ENCODE results near the gene UBE2G2.

UBE2G2 gene

GRCh38 chr21:44727321-44727720 is 74.3 kb downstream of the UBE2G2 start:
- no peaks in the 10 kb centered on the region for H3K36me3 ChIP-seq (ENCODE audit: control insufficient read depth in 4 of 4, insufficient read depth in 4 of 4, low read length in 3 of 4)
- CTCF ChIA-PET = no interaction called here
- H3K9me3 ChIP-seq (ENCODE audit: control extremely low read depth in 1 of 5, control insufficient read depth in 4 of 5, insufficient read depth in 2 of 5, low read depth in 1 of 5, low read length in 4 of 5) = peaks cover 0 to 17% (median 3%) of the 10 kb centered on the region in 5 experiments
- H3K4me1 ChIP-seq (ENCODE audit: control extremely low read depth in 1 of 4, control insufficient read depth in 4 of 4, insufficient read depth in 4 of 4, low read length in 3 of 4) = peaks cover 0 to 10% (median 4%) of the 10 kb centered on the region in 4 experiments
- no peak overlapping the region for H3K27ac ChIP-seq (ENCODE audit: insufficient read depth in 1 of 2, low read depth in 1 of 2, low read length in 2 of 2, poor library complexity in 1 of 2, severe bottlenecking in 2 of 2)
- H3K27me3 ChIP-seq (replicated peaks in 2 of 5; ENCODE audit: control insufficient read depth in 4 of 5, insufficient read depth in 5 of 5, low read length in 4 of 5) = peaks cover 4 to 87% (median 26%) of the 10 kb centered on the region in 5 experiments
- POLR2A ChIA-PET = no interaction called here
- no peak overlapping the region for H3K4me3 ChIP-seq (ENCODE audit: control insufficient read depth in 1 of 7, extremely low read depth in 1 of 7, insufficient read depth in 4 of 7, low read depth in 2 of 7, low read length in 6 of 7)
- WGBS (ENCODE audit: insufficient coverage) = 100% methylated on average over 6 of the region's 8 CpGs
- DNase-seq = no peak

DNA sequence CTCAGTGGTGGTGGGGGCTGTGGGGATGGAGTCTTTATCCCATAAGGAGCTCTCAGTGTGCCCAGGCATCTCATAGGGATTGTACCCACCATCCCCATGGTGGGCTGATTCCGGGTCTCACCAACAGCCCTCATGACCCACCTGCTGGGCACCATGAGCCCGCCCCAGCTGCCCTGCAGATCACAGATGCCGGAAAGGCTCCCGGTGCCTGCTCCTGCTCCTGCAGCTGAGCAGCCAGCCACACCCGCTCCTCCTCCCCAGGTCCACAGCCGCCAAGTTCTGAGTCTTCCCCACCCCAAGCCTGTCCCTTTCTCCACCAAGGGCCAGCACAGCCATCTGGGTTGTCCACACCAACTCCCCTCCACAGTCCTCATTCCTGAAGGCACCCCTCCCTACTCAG is 74.8 kb downstream of the UBE2G2 start:
- Histone ChIP-seq H3K4me1 (ENCODE audit: control extremely low read depth in 1 of 4, control insufficient read depth in 4 of 4, insufficient read depth in 4 of 4, low read length in 3 of 4) (peaks cover 0 to 10% (median 4%) of the 10 kb centered on the region in 4 experiments), H3K9me3 (ENCODE audit: control extremely low read depth in 1 of 5, control insufficient read depth in 4 of 5, insufficient read depth in 2 of 5, low read depth in 1 of 5, low read length in 4 of 5) (peaks cover 0 to 14% (median 0%) of the 10 kb centered on the region in 5 experiments), H3K27ac (ENCODE audit: insufficient read depth in 1 of 2, low read depth in 1 of 2, low read length in 2 of 2, poor library complexity in 1 of 2, severe bottlenecking in 2 of 2) (no peak overlapping the region), H3K4me3 (ENCODE audit: control insufficient read depth in 1 of 7, extremely low read depth in 1 of 7, insufficient read depth in 4 of 7, low read depth in 2 of 7, low read length in 6 of 7) (no peak overlapping the region), H3K36me3 (ENCODE audit: control insufficient read depth in 4 of 4, insufficient read depth in 4 of 4, low read length in 3 of 4) (no peaks in the 10 kb centered on the region), H3K27me3 (replicated peaks in 2 of 5; ENCODE audit: control insufficient read depth in 4 of 5, insufficient read depth in 5 of 5, low read length in 4 of 5) (peaks cover 4 to 85% (median 28%) of the 10 kb centered on the region in 5 experiments)
- WGBS (ENCODE audit: insufficient coverage) = 83% methylated on average over 6 of the region's 6 CpGs
- ChIA-PET POLR2A (no interaction called here), CTCF (no interaction called here)
- no peak for DNase-seq

DNA sequence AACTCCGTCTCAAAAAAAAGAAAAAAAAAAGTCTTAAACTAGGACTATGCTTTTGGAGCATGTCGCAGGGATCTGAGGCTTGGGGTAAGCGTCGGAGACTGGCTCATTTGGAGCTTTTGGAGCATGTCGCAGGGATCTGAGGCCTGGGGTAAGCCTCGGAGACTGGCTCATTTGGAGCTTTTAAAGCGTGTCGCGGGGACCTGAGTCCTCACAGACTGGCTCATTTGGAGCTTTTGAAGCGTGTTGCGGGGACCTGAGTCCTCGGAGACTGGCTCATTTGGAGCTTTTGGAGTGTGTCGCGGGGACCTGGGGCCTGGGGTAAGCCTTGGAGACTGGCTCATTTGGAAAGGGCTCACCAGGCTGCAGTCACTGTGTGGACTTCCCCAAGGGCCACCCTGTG is 76.7 kb downstream of the UBE2G2 start:
- Histone ChIP-seq H3K27me3 (replicated peaks in 2 of 5; ENCODE audit: control insufficient read depth in 4 of 5, insufficient read depth in 5 of 5, low read length in 4 of 5) (peaks cover 9 to 86% (median 35%) of the 10 kb centered on the region in 5 experiments), H3K36me3 (ENCODE audit: control insufficient read depth in 4 of 4, insufficient read depth in 4 of 4, low read length in 3 of 4) (no peaks in the 10 kb centered on the region), H3K4me3 (ENCODE audit: control insufficient read depth in 1 of 7, extremely low read depth in 1 of 7, insufficient read depth in 4 of 7, low read depth in 2 of 7, low read length in 6 of 7) (no peak overlapping the region), H3K4me1 (ENCODE audit: control extremely low read depth in 1 of 4, control insufficient read depth in 4 of 4, insufficient read depth in 4 of 4, low read length in 3 of 4) (peaks cover 0 to 10% (median 4%) of the 10 kb centered on the region in 4 experiments), H3K9me3 (ENCODE audit: control extremely low read depth in 1 of 5, control insufficient read depth in 4 of 5, insufficient read depth in 2 of 5, low read depth in 1 of 5, low read length in 4 of 5) (peaks cover 0 to 5% (median 0%) of the 10 kb centered on the region in 5 experiments), H3K27ac (ENCODE audit: insufficient read depth in 1 of 2, low read depth in 1 of 2, low read length in 2 of 2, poor library complexity in 1 of 2, severe bottlenecking in 2 of 2) (no peak overlapping the region)
- POLR2A ChIA-PET = no interaction called here
- WGBS (ENCODE audit: insufficient coverage) = 98% methylated on average over 14 of the region's 14 CpGs
- CTCF ChIA-PET = no interaction called here
- DNase-seq = no peak

DNA sequence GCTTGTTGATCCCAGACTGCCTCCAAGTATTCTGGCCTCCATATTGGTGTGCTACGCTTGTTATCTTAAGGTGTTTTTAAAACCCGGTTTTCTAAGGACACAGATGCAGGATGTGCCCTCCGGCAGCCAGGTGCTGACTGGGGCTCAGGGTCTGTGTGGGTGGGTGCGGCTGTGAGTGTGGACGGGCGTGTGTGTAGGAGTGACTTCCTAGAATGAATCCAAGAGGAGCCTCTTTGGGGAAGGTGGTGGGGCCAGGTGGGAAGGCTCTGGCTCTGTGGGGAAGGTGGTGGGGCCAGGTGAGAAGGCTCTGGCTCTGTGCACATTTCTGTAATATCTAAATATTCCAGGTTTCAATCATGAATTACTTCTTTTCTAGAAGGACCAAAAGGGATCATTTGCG is 77.4 kb downstream of the UBE2G2 start:
- WGBS (ENCODE audit: insufficient coverage) = 94% methylated on average over 5 of the region's 7 CpGs
- H3K9me3 ChIP-seq (ENCODE audit: control extremely low read depth in 1 of 5, control insufficient read depth in 4 of 5, insufficient read depth in 2 of 5, low read depth in 1 of 5, low read length in 4 of 5) = peaks cover 0 to 5% (median 2%) of the 10 kb centered on the region in 5 experiments
- no peak overlapping the region for H3K27ac ChIP-seq (ENCODE audit: insufficient read depth in 1 of 2, low read depth in 1 of 2, low read length in 2 of 2, poor library complexity in 1 of 2, severe bottlenecking in 2 of 2)
- peaks cover 12 to 87% (median 35%) of the 10 kb centered on the region in 5 experiments for H3K27me3 ChIP-seq (replicated peaks in 2 of 5; ENCODE audit: control insufficient read depth in 4 of 5, insufficient read depth in 5 of 5, low read length in 4 of 5)
- H3K4me3 ChIP-seq (ENCODE audit: control insufficient read depth in 1 of 7, extremely low read depth in 1 of 7, insufficient read depth in 4 of 7, low read depth in 2 of 7, low read length in 6 of 7) = no peak overlapping the region
- H3K4me1 ChIP-seq (ENCODE audit: control extremely low read depth in 1 of 4, control insufficient read depth in 4 of 4, insufficient read depth in 4 of 4, low read length in 3 of 4) = peaks cover 0 to 10% (median 4%) of the 10 kb centered on the region in 4 experiments
- DNase-seq = no peak
- H3K36me3 ChIP-seq (ENCODE audit: control insufficient read depth in 4 of 4, insufficient read depth in 4 of 4, low read length in 3 of 4) = no peaks in the 10 kb centered on the region
- ChIA-PET POLR2A (no interaction called here), CTCF (no interaction called here)

GRCh38 chr21:44723177-44724131 is 78.2 kb downstream of the UBE2G2 start:
- H3K4me1 ChIP-seq (ENCODE audit: control extremely low read depth in 1 of 4, control insufficient read depth in 4 of 4, insufficient read depth in 4 of 4, low read length in 3 of 4) = peaks cover 0 to 10% (median 4%) of the 10 kb centered on the region in 4 experiments
- DNase-seq = peak in 2 of 3 donors; percentile 34 to 40
- ChIA-PET CTCF (no interaction called here), POLR2A (no interaction called here)
- peak overlapping the region in 1 of 7 experiments; percentile 32 for H3K4me3 ChIP-seq (ENCODE audit: control insufficient read depth in 1 of 7, extremely low read depth in 1 of 7, insufficient read depth in 4 of 7, low read depth in 2 of 7, low read length in 6 of 7)
- no peaks in the 10 kb centered on the region for H3K36me3 ChIP-seq (ENCODE audit: control insufficient read depth in 4 of 4, insufficient read depth in 4 of 4, low read length in 3 of 4)
- H3K27me3 ChIP-seq (replicated peaks in 2 of 5; ENCODE audit: control insufficient read depth in 4 of 5, insufficient read depth in 5 of 5, low read length in 4 of 5) = peaks cover 16 to 92% (median 39%) of the 10 kb centered on the region in 5 experiments
- H3K27ac ChIP-seq (ENCODE audit: insufficient read depth in 1 of 2, low read depth in 1 of 2, low read length in 2 of 2, poor library complexity in 1 of 2, severe bottlenecking in 2 of 2) = no peak overlapping the region
- 9% methylated on average over 55 of the region's 61 CpGs for WGBS (ENCODE audit: insufficient coverage)
- peaks cover 0 to 5% (median under 1%) of the 10 kb centered on the region in 5 experiments for H3K9me3 ChIP-seq (ENCODE audit: control extremely low read depth in 1 of 5, control insufficient read depth in 4 of 5, insufficient read depth in 2 of 5, low read depth in 1 of 5, low read length in 4 of 5)

DNA sequence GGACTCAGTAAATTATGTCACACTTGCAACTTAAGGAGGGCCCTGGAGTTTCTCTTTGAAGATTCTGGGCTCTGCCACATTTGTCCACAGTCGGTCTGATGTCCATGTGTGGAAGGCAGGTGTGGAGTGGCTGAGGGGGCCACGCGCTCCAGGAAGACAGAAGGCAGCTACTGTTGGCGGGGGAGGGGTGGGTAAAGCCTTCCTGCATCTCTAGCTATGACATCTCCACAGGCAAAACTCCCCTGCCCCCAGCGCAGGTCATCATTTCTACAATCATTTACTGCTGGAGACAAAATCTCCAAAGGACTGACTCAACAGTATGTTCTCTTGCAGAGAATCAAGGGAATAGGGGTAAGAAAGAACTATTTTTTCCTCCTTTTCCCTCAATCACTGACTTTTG is 78.9 kb downstream of the UBE2G2 start:
- H3K4me1 ChIP-seq (ENCODE audit: control extremely low read depth in 1 of 4, control insufficient read depth in 4 of 4, insufficient read depth in 4 of 4, low read length in 3 of 4) = peaks cover 0 to 10% (median 4%) of the 10 kb centered on the region in 4 experiments
- no peak overlapping the region for H3K27ac ChIP-seq (ENCODE audit: insufficient read depth in 1 of 2, low read depth in 1 of 2, low read length in 2 of 2, poor library complexity in 1 of 2, severe bottlenecking in 2 of 2)
- H3K4me3 ChIP-seq (ENCODE audit: control insufficient read depth in 1 of 7, extremely low read depth in 1 of 7, insufficient read depth in 4 of 7, low read depth in 2 of 7, low read length in 6 of 7) = no peak overlapping the region
- peaks cover 21 to 94% (median 44%) of the 10 kb centered on the region in 5 experiments for H3K27me3 ChIP-seq (replicated peaks in 2 of 5; ENCODE audit: control insufficient read depth in 4 of 5, insufficient read depth in 5 of 5, low read length in 4 of 5)
- peaks cover 0 to 5% (median 0%) of the 10 kb centered on the region in 5 experiments for H3K9me3 ChIP-seq (ENCODE audit: control extremely low read depth in 1 of 5, control insufficient read depth in 4 of 5, insufficient read depth in 2 of 5, low read depth in 1 of 5, low read length in 4 of 5)
- H3K36me3 ChIP-seq (ENCODE audit: control insufficient read depth in 4 of 4, insufficient read depth in 4 of 4, low read length in 3 of 4) = no peaks in the 10 kb centered on the region
- POLR2A ChIA-PET = no interaction called here
- no CpG with 5 or more reads among the region's 5 CpGs for WGBS (ENCODE audit: insufficient coverage)
- CTCF ChIA-PET = no interaction called here
- DNase-seq = no peak

DNA sequence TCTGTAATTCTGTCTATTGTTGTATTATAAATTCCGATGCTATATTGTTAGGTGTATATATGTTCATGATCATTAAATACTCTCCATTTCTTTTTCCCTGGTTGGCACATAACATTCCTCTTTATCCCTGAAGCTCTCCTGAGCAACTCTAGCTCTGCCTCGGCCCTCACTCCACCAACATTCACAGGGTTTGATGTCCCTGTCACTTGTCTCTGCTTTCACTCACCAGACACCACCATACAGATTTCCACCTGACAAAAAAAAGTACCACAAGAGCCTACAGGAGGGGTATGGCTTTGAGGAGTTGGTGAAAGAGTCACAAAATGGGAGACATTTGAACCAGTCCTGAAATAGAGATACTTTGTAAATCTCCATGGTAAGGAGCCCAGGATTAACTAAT is 81.5 kb downstream of the UBE2G2 start:
- DNase-seq = no peak
- no peaks in the 10 kb centered on the region for H3K36me3 ChIP-seq (ENCODE audit: control insufficient read depth in 4 of 4, insufficient read depth in 4 of 4, low read length in 3 of 4)
- H3K27ac ChIP-seq (ENCODE audit: insufficient read depth in 1 of 2, low read depth in 1 of 2, low read length in 2 of 2, poor library complexity in 1 of 2, severe bottlenecking in 2 of 2) = no peak overlapping the region
- WGBS (ENCODE audit: insufficient coverage) = 83% methylated on average over 1 of the region's 2 CpGs
- peaks cover 24 to 91% (median 37%) of the 10 kb centered on the region in 5 experiments for H3K27me3 ChIP-seq (replicated peaks in 2 of 5; ENCODE audit: control insufficient read depth in 4 of 5, insufficient read depth in 5 of 5, low read length in 4 of 5)
- ChIA-PET POLR2A (interaction anchor here (0.6 kb wide), 1 partner anchor 29 kb away, joined by 4 read pairs; no protein-coding TSS in a partner anchor), CTCF (no interaction called here)
- H3K4me3 ChIP-seq (ENCODE audit: control insufficient read depth in 1 of 7, extremely low read depth in 1 of 7, insufficient read depth in 4 of 7, low read depth in 2 of 7, low read length in 6 of 7) = no peak overlapping the region
- peaks cover 0 to 10% (median 4%) of the 10 kb centered on the region in 4 experiments for H3K4me1 ChIP-seq (ENCODE audit: control extremely low read depth in 1 of 4, control insufficient read depth in 4 of 4, insufficient read depth in 4 of 4, low read length in 3 of 4)
- peaks cover 2 to 14% (median 3%) of the 10 kb centered on the region in 5 experiments for H3K9me3 ChIP-seq (ENCODE audit: control extremely low read depth in 1 of 5, control insufficient read depth in 4 of 5, insufficient read depth in 2 of 5, low read depth in 1 of 5, low read length in 4 of 5)
